ENCODE data around the gene KRTAP12-2.

KRTAP12-2 gene, protein sequence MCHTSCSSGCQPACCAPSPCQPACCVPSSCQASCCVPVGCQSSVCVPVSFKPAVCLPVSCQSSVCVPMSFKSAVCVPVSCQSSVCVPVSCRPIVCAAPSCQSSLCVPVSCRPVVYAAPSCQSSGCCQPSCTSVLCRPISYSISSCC

DNA sequence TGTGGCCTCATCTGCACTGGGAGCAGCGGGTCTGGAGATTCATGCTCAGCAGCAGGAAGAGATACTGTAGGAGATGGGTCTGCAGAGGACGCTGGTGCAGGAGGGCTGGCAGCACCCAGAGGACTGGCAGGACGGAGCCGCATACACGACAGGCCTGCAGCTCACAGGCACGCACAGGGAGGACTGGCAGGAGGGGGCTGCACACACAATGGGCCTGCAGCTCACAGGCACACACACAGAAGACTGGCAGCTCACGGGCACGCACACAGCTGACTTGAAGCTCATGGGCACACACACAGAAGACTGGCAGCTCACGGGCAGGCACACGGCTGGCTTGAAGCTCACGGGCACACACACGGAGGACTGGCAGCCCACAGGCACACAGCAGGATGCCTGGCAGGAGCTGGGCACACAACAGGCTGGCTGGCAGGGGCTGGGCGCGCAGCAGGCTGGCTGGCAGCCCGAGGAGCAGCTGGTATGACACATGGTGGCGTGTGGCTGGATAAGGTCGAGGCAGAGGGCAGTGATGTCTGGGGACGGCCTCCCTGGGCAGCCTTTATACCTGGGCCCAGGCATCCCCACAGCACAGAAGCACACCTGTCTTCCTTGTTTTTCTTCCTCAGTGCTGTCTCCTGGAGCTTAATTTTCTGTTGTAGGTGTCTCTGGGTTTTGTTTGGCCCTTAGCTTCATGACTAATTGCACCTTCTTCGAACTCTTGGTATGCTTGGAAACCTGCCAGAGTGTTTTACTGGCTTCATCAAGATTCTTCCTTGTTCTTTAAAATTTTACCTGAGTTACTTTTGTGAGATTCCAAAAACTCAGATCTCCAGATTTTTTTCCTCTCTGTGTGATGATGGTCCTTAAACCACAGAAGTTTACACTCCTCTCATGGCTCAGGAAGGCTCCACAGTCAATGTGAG lies at the start of gene KRTAP12-2:
TSS of gene KRTAP12-2 (minus strand) at position 527 of the 920 bp plus-strand sequence. CDS start at position 486, 41 bp downstream.
- no peak for DNase-seq (ENCODE audit: low spot score)
- in situ Hi-C loops (cut with MboI; ENCODE audit: low pct_unique_long_range_greater_than_20kb, low sequenced_read_pairs, unreplicated experiment): no loop called here
- TF ChIP-seq, protein P1, sequence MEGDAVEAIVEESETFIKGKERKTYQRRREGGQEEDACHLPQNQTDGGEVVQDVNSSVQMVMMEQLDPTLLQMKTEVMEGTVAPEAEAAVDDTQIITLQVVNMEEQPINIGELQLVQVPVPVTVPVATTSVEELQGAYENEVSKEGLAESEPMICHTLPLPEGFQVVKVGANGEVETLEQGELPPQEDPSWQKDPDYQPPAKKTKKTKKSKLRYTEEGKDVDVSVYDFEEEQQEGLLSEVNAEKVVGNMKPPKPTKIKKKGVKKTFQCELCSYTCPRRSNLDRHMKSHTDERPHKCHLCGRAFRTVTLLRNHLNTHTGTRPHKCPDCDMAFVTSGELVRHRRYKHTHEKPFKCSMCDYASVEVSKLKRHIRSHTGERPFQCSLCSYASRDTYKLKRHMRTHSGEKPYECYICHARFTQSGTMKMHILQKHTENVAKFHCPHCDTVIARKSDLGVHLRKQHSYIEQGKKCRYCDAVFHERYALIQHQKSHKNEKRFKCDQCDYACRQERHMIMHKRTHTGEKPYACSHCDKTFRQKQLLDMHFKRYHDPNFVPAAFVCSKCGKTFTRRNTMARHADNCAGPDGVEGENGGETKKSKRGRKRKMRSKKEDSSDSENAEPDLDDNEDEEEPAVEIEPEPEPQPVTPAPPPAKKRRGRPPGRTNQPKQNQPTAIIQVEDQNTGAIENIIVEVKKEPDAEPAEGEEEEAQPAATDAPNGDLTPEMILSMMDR (IDR thresholded peaks at IDR 0.05; ENCODE audit: extremely low read depth, insufficient read depth, missing control alignments): no peak

DNA sequence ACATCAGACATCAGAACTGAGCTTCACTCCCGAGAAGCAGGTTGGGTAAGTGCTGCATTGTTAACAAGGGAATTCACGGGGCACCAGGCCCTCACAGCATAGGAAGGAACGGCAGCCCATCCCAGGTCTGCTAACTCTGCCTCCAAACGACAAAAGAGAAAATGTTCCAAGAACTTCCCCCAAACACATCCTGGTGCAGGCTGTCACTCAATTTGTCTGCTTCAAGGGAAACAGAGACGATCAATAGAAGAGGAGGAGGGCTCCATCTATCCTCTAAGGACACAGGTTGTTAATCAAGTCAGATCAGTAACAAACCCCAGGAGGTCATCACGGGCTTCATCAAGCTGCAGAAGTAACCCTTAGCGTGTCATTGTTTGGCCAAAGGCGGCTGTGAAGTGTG lies 48.2 kb upstream of the KRTAP12-2 start:
- TF ChIP-seq, protein P1 (IDR thresholded peaks at IDR 0.05; ENCODE audit: extremely low read depth, insufficient read depth, missing control alignments): no peak
- in situ Hi-C loops (cut with MboI; ENCODE audit: low pct_unique_long_range_greater_than_20kb, low sequenced_read_pairs, unreplicated experiment): loop anchor here (10.0 kb wide), 1 partner anchor 60 kb away; no protein-coding TSS in a partner anchor
- DNase-seq (ENCODE audit: low spot score): no peak

DNA sequence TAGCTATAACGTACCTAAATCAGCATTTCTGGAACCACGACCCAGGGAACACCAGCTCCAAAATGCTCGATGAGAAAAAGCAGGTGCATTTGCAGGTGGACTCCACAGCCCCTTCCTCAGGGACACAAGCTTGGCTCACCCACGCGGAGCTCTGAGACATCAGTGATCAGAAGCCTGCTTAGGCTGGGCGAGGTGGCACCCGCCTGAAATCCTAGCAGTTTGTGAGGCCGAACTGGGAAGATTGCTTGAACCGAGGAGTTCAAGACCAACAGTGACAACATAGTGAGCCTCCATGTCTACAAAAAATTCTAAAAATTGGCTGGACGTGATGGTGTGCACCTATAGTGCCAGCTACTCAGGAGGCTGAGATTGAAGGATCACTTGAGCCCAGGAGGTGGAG lies 47.1 kb upstream of the KRTAP12-2 start:
- in situ Hi-C loops (cut with MboI; ENCODE audit: low pct_unique_long_range_greater_than_20kb, low sequenced_read_pairs, unreplicated experiment): loop anchor here (10.0 kb wide), 1 partner anchor 61 kb away; no protein-coding TSS in a partner anchor
- TF ChIP-seq, protein P1 (IDR thresholded peaks at IDR 0.05; ENCODE audit: extremely low read depth, insufficient read depth, missing control alignments): no peak
- no peak for DNase-seq (ENCODE audit: low spot score)

DNA sequence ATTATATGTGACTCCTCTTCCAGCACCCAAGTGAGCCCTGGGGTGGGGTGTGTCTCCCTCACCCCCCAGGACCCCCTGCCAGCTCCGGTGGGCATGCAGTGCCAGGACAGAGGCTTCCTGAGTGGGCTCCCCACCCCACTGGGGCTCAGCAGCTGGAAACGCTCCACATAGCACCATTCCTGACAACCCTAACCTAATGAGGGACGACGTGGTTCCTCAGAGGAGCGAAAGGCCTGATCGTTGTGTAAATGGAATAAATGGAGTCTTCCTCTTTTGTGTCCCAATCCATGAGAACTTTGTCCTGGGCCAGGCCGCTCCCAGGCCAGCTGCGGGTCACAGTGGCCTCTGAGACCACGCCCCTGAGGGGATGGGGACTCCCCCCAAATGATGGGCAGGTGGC lies 46.4 kb upstream of the KRTAP12-2 start:
- no peak for DNase-seq (ENCODE audit: low spot score)
- in situ Hi-C loops (cut with MboI; ENCODE audit: low pct_unique_long_range_greater_than_20kb, low sequenced_read_pairs, unreplicated experiment): loop anchor here (10.0 kb wide), 1 partner anchor 62 kb away; no protein-coding TSS in a partner anchor
- TF ChIP-seq, protein P1 (IDR thresholded peaks at IDR 0.05; ENCODE audit: extremely low read depth, insufficient read depth, missing control alignments): no peak

DNA sequence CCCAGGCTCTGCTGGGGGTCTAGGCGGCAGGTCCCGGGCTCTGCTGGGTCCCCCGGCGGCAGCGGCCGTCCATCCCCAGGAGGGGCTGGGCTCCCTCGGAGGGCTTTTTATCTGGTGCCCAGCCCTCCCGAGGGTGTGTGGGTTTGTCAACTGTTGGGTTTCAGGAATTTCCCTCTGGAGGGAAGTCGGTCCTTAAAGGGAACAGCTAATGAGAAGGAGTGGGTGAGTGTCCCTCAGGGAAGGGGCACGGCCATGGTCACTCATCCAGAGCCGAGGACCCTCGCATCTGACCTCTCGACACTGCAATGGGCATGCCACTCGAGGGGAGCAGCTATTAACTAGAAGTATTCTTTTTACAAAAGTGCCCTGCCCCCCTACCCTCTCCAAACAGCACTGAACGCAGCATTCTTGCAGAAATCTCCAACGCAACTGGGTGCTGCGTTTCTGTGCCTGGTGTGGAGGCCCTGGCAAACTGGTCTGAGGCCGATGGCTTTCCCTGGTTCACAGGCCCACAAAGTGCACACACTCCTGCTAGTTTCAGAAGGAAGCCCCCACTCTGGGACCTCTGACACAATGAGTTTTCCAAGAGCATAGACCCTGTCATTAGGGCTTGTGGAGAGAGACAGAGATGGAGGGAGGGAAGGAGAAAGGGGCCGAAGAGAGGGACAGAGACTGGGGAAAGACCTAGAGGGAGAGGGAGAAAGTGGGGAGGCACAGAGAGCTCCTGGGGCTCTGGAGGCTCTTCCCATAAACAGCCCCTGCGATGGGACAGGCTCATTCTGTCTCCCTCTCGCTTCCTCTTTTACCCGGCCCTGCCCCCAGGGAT lies 45.7 kb upstream of the KRTAP12-2 start:
- TF ChIP-seq, protein P1 (IDR thresholded peaks at IDR 0.05; ENCODE audit: extremely low read depth, insufficient read depth, missing control alignments): no peak
- in situ Hi-C loops (cut with MboI; ENCODE audit: low pct_unique_long_range_greater_than_20kb, low sequenced_read_pairs, unreplicated experiment): loop anchor here (10.0 kb wide), 1 partner anchor 62 kb away; no protein-coding TSS in a partner anchor
- no peak for DNase-seq (ENCODE audit: low spot score)

All from GM13977 (cell line).